Tibial nerve (tissue), 4 donors: ENCODE results near the gene BAG5. TPM values are rescaled to one million over a fixed set of nuclear protein-coding genes. Genes with fewer than 3 reads are reported as not detected.

Source experiments
- DNase-seq, 2 donors: peaks; one replicate each; pipeline ENCODE4 v3.0.0-alpha.2; 2019; ENCODE audit warnings: low spot score in 2 of 2
- H3K27ac ChIP-seq, 4 donors: fragments of 200-600 bp; sonication (generic) in 3 of 4; one replicate each; pipeline ENCODE4 v1.5.1; 2017 to 2019; ENCODE audit warnings: mild to moderate bottlenecking in 1 of 4
- H3K27me3 ChIP-seq, 2 donors: fragments of 200-600 bp; sonication (generic) in 1 of 2; one replicate each; pipeline versions ENCODE4 v1.5.1 to v1.6.0; 2017 to 2019
- H3K36me3 ChIP-seq, 3 donors: fragments of 200-600 bp; sonication (generic); one replicate each; pipeline ENCODE4 v1.5.1; 2018 to 2019
- H3K4me1 ChIP-seq, 4 donors: fragments of 200-600 bp; sonication (generic) in 3 of 4; one replicate each; pipeline ENCODE4 v1.5.1; 2017 to 2019
- H3K4me3 ChIP-seq, 4 donors: fragments of 200-600 bp; sonication (generic) in 3 of 4; one replicate each; pipeline ENCODE4 v1.5.1; 2017 to 2019; ENCODE audit warnings: mild to moderate bottlenecking in 1 of 4, moderate library complexity in 1 of 4
- H3K9me3 ChIP-seq, 4 donors: fragments of 200-600 bp; sonication (generic) in 3 of 4; one replicate each; pipeline ENCODE4 v1.5.1; 2017 to 2019
- CTCF ChIP-seq, 5 experiments: fragments of 200-600 bp in 3 of 5; fragments of 450-650 bp in 2 of 5; sonication (generic) in 3 of 5; IDR thresholded peaks; one replicate each; pipeline ENCODE4 v1.5.1; 2016 to 2019; ENCODE audit warnings: antibody characterized with exemption in 5 of 5, mild to moderate bottlenecking in 3 of 5, moderate library complexity in 2 of 5
- EP300 ChIP-seq, 2 donors: sonication (generic); formaldehyde crosslinking; IDR thresholded peaks; one replicate each; pipeline ENCODE4 v1.6.1; 2017; ENCODE audit warnings: antibody characterized with exemption in 2 of 2, mild to moderate bottlenecking in 1 of 2
- POLR2A ChIP-seq, 2 donors: fragments of 450-650 bp; IDR thresholded peaks; one replicate each; pipeline ENCODE4 v1.6.1; 2017; ENCODE audit warnings: antibody characterized with exemption in 2 of 2, mild to moderate bottlenecking in 2 of 2, moderate library complexity in 2 of 2
- WGBS, 2 donors: methylation state at CpG; one replicate each; pipeline ENCODE4 v1.1.5; 2018; 5-methylcytosine and 5-hydroxymethylcytosine counted together
- total RNA-seq, 4 donors: library from RNA; depleted of rRNA; stranded (reverse); fragments of >200 nt; gene quantifications; one replicate each; pipeline ENCODE4 v1.1.0, GENCODE V29; 2016

The BAG5 gene
- total RNA-seq, 4 donors from 2014 or later: 26.1 to 36.5 (median 31.7) TPM

- Histone ChIP-seq H3K4me3 (no peak overlapping the region), H3K27me3 (no peaks in the 10 kb centered on the region), H3K27ac (peak overlapping the region in 2 of 4 donors; percentile 67 to 74), H3K36me3 (peaks cover 0 to 17% (median 0%) of the 10 kb centered on the region in 3 donors), H3K4me1 (peaks cover 4 to 75% (median 50%) of the 10 kb centered on the region in 4 donors), H3K9me3 (no peaks in the 10 kb centered on the region)
- TF ChIP-seq POLR2A (IDR thresholded peaks at IDR 0.05): no peak
- no peak for TF ChIP-seq EP300 (IDR thresholded peaks at IDR 0.05)
- TF ChIP-seq CTCF (IDR thresholded peaks at IDR 0.05): no peak
- 58 to 69% methylated on average over 9 of the region's 9 CpGs for WGBS, 2 donors
- no peak for DNase-seq
These were observed 2.7 kb downstream of the BAG5 start for GRCh38 chr14:103559766-103560165.

GRCh38 chr14:103558071-103558882 lies 4.2 kb downstream of the BAG5 start:
- WGBS, 2 donors: 65 to 72% methylated on average over 15 to 16 of the region's 16 CpGs
- no peak for DNase-seq
- Histone ChIP-seq H3K36me3 (peaks cover 0 to 17% (median 0%) of the 10 kb centered on the region in 3 donors), H3K4me3 (no peak overlapping the region), H3K27ac (peak overlapping the region in 2 of 4 donors; percentile 74 to 88), H3K4me1 (peaks cover 0 to 66% (median 38%) of the 10 kb centered on the region in 4 donors), H3K27me3 (no peaks in the 10 kb centered on the region), H3K9me3 (no peaks in the 10 kb centered on the region)
- peak in 1 of 2 donors; percentile 28 for TF ChIP-seq EP300 (IDR thresholded peaks at IDR 0.05)
- TF ChIP-seq CTCF (IDR thresholded peaks at IDR 0.05): no peak
- no peak for TF ChIP-seq POLR2A (IDR thresholded peaks at IDR 0.05)

GRCh38 chr14:103556946-103557758 lies 5.3 kb downstream of the BAG5 start:
- H3K4me3 ChIP-seq: no peak overlapping the region
- TF ChIP-seq EP300 (IDR thresholded peaks at IDR 0.05): no peak
- TF ChIP-seq CTCF (IDR thresholded peaks at IDR 0.05): no peak
- TF ChIP-seq POLR2A (IDR thresholded peaks at IDR 0.05): no peak
- peaks cover 0 to 76% (median 44%) of the 10 kb centered on the region in 4 donors for H3K4me1 ChIP-seq
- peaks cover 0 to 17% (median 0%) of the 10 kb centered on the region in 3 donors for H3K36me3 ChIP-seq
- WGBS, 2 donors: 37 to 39% methylated on average over 15 of the region's 15 CpGs
- H3K27me3 ChIP-seq: no peaks in the 10 kb centered on the region
- no peak for DNase-seq
- H3K27ac ChIP-seq: peak overlapping the region; percentile 2 to 88 (median 55)
- no peaks in the 10 kb centered on the region for H3K9me3 ChIP-seq

DNA sequence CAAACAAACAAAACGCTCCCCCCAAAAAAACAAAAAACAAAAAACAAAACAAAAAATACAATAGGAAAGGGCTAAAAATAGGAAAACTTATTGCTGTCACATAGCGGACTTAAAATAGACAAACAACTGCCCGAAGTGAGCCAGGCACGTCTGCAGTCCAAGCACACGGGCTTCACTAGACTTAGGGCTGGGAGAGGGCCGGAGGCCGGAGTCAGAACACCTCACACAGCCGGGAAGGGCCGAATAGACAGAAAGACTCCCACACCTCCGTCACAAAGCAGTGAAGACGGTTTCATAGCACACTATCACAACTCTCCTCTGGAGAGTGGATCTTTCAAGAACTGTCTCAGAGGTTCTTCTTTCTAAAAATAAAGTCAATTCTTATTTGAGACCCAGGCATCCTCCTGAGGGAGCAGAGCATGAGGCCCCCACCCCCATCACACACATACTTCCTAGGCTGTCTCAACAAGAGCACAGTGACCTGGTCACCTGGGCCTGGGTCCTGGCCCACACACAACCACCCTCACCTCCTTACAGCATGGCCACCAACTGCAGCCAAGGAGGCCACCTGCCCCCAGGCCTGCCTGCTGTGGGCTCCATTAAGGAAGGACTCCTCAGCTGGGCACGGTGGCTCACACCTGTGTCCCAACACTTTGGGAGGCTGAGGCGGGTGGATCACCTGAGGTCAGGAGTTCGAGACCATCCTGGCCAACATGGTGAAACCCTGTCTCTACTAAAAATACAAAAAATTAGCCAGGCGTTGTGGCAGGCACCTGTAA lies 6.7 kb downstream of the BAG5 start:
- TF ChIP-seq EP300 (IDR thresholded peaks at IDR 0.05) (no peak), CTCF (IDR thresholded peaks at IDR 0.05) (no peak), POLR2A (IDR thresholded peaks at IDR 0.05) (no peak)
- no peak for DNase-seq
- peak overlapping the region in 1 of 4 donors; percentile 5 for H3K27ac ChIP-seq
- H3K36me3 ChIP-seq: peaks cover 0 to 17% (median 0%) of the 10 kb centered on the region in 3 donors
- WGBS, 2 donors: 82 to 85% methylated on average over 15 of the region's 15 CpGs
- peaks cover 0 to 80% (median 45%) of the 10 kb centered on the region in 4 donors for H3K4me1 ChIP-seq
- no peak overlapping the region for H3K4me3 ChIP-seq
- no peaks in the 10 kb centered on the region for H3K9me3 ChIP-seq
- no peaks in the 10 kb centered on the region for H3K27me3 ChIP-seq
